H9 (cell line): ENCODE results near the gene IGDCC3. TPM values are rescaled to one million over a fixed set of nuclear protein-coding genes. Genes with fewer than 3 reads are reported as not detected.

Source experiments
- DNase-seq: peaks from one replicate; pipeline ENCODE4 v3.0.0-alpha.2; 2017
- H2AFZ ChIP-seq: one replicate; pipeline ENCODE4 v1.6.1; 2013; ENCODE audit warnings: mild to moderate bottlenecking, low read length, control low read depth, moderate library complexity
- H2AK5ac ChIP-seq: 2 replicates; pipeline ENCODE4 v1.6.1; 2013; ENCODE audit warnings: low read length, control low read depth, mixed read lengths; ENCODE audit not compliant: insufficient read length
- H2BK120ac ChIP-seq: one replicate; pipeline ENCODE4 v1.6.1; 2013; ENCODE audit warnings: low read depth, mild to moderate bottlenecking, low read length, control low read depth, inconsistent platforms; ENCODE audit not compliant: poor library complexity, severe bottlenecking
- H2BK12ac ChIP-seq: 2 replicates; pipeline ENCODE4 v1.6.1; 2013; ENCODE audit warnings: low read length, control low read depth, mixed read lengths, low read depth; ENCODE audit not compliant: insufficient read length
- H2BK15ac ChIP-seq: 2 replicates; pipeline ENCODE4 v1.6.1; 2013; ENCODE audit warnings: low read depth, low read length, control low read depth
- H2BK20ac ChIP-seq: one replicate; pipeline ENCODE4 v1.6.1; 2013; ENCODE audit warnings: low read depth, mild to moderate bottlenecking, low read length, control low read depth, inconsistent platforms; ENCODE audit not compliant: poor library complexity, severe bottlenecking
- H2BK5ac ChIP-seq: 2 replicates; pipeline ENCODE4 v1.6.1; 2013; ENCODE audit warnings: low read length, control low read depth, mixed read lengths; ENCODE audit not compliant: insufficient read length
- H3K14ac ChIP-seq: 2 replicates; pipeline ENCODE4 v1.6.1; 2013; ENCODE audit warnings: low read length, control low read depth; ENCODE audit not compliant: insufficient read depth
- H3K18ac ChIP-seq: 2 replicates; pipeline ENCODE4 v1.6.1; 2013; ENCODE audit warnings: low read depth, mild to moderate bottlenecking, mixed read lengths, low read length, control low read depth; ENCODE audit not compliant: insufficient read length
- H3K23ac ChIP-seq: 2 replicates; pipeline ENCODE4 v1.6.1; 2013; ENCODE audit warnings: low read length, control low read depth, mixed read lengths, low read depth; ENCODE audit not compliant: insufficient read length
- H3K23me2 ChIP-seq: 2 replicates; pipeline ENCODE4 v1.6.1; 2013; ENCODE audit warnings: low read depth, mild to moderate bottlenecking, mixed read lengths, low read length, control low read depth; ENCODE audit not compliant: insufficient read length, poor library complexity, severe bottlenecking
- H3K27ac ChIP-seq: 2 replicates; pipeline ENCODE4 v1.5.1; 2013; ENCODE audit warnings: low read length, control low read depth, mixed read lengths, low read depth; ENCODE audit not compliant: insufficient read length
- H3K27me3 ChIP-seq: 2 replicates; pipeline ENCODE4 v1.6.1; 2013; ENCODE audit warnings: low read length, control low read depth, inconsistent platforms; ENCODE audit not compliant: insufficient read depth
- H3K4ac ChIP-seq: 2 replicates; pipeline ENCODE4 v1.6.1; 2013; ENCODE audit warnings: low read depth, mild to moderate bottlenecking, control low read depth, inconsistent platforms, low read length, moderate library complexity
- H3K4me1 ChIP-seq: 2 replicates; pipeline ENCODE4 v1.6.1; 2013; ENCODE audit warnings: low read length, control low read depth, inconsistent platforms; ENCODE audit not compliant: insufficient read depth
- H3K4me2 ChIP-seq: 2 replicates; pipeline ENCODE4 v1.6.1; 2013; ENCODE audit warnings: low read length, control low read depth, mixed read lengths; ENCODE audit not compliant: insufficient read length, insufficient read depth
- H3K56ac ChIP-seq: 2 replicates; pipeline ENCODE4 v1.6.1; 2013; ENCODE audit warnings: low read depth, mild to moderate bottlenecking, mixed read lengths, low read length, control low read depth; ENCODE audit not compliant: insufficient read length
- H3K79me1 ChIP-seq: 2 replicates; pipeline ENCODE4 v1.6.1; 2013; ENCODE audit warnings: low read depth, mild to moderate bottlenecking, moderate library complexity, low read length, control low read depth, inconsistent platforms; ENCODE audit not compliant: insufficient read depth, poor library complexity, severe bottlenecking
- H3K79me2 ChIP-seq: 2 replicates; pipeline ENCODE4 v1.6.1; 2013; ENCODE audit warnings: low read length, control low read depth, inconsistent platforms; ENCODE audit not compliant: insufficient read depth
- H3K9ac ChIP-seq: 2 replicates; pipeline ENCODE4 v1.6.1; 2013; ENCODE audit warnings: low read length, control low read depth, mixed read lengths; ENCODE audit not compliant: insufficient read length; ENCODE audit errors: extremely low read depth
- H3K9me3 ChIP-seq: one replicate; pipeline ENCODE4 v1.6.1; 2013; ENCODE audit warnings: low read depth, low read length, inconsistent platforms; ENCODE audit not compliant: control insufficient read depth
- H3T11ph ChIP-seq: one replicate; pipeline ENCODE4 v1.6.1; 2013; ENCODE audit warnings: mild to moderate bottlenecking, low read length, control low read depth, inconsistent platforms
- H4K20me1 ChIP-seq: one replicate; pipeline ENCODE4 v1.6.1; 2013; ENCODE audit not compliant: control insufficient read depth, insufficient read length, insufficient read depth
- H4K5ac ChIP-seq: 2 replicates; pipeline ENCODE4 v1.6.1; 2013; ENCODE audit warnings: low read depth, mild to moderate bottlenecking, mixed read lengths, low read length, control low read depth; ENCODE audit not compliant: insufficient read length
- H4K8ac ChIP-seq: replicated peaks from 2 replicates; pipeline ENCODE4 v1.6.1; 2013; ENCODE audit warnings: low read length, control low read depth, mixed read lengths, low read depth; ENCODE audit not compliant: insufficient read length
- H4K91ac ChIP-seq: 2 replicates; pipeline ENCODE4 v1.6.1; 2013; ENCODE audit warnings: low read depth, mild to moderate bottlenecking, moderate library complexity, mixed read lengths, low read length, control low read depth; ENCODE audit not compliant: insufficient read length
- H3K27ac Mint-ChIP-seq, 3 experiments: 2 replicates in 2 of 3; 3 replicates in 1 of 3; pipeline ENCODE4 v1.8.0; 2020 to 2021; ENCODE audit warnings: mixed read lengths in 3 of 3, mild to moderate bottlenecking in 1 of 3, moderate library complexity in 1 of 3
- H3K27me3 Mint-ChIP-seq: 2 replicates; pipeline ENCODE4 v1.8.0; 2021; ENCODE audit warnings: low read depth, mild to moderate bottlenecking, moderate library complexity, mixed read lengths
- H3K36me3 Mint-ChIP-seq, 3 experiments: 2 replicates in 2 of 3; 3 replicates in 1 of 3; pipeline ENCODE4 v1.8.0; 2020 to 2021; ENCODE audit warnings: low read depth in 3 of 3, mixed read lengths in 3 of 3; ENCODE audit not compliant: insufficient read depth in 1 of 3
- H3K4me1 Mint-ChIP-seq, 2 experiments: 2 replicates each; pipeline ENCODE4 v1.8.0; 2020; ENCODE audit warnings: mixed read lengths in 2 of 2
- H3K4me3 Mint-ChIP-seq, 2 experiments: 2 replicates in 1 of 2; 3 replicates in 1 of 2; pipeline ENCODE4 v1.8.0; 2020 to 2021; ENCODE audit warnings: mild to moderate bottlenecking in 2 of 2, mixed read lengths in 2 of 2, moderate library complexity in 1 of 2
- H3K9me3 Mint-ChIP-seq, 2 experiments: 2 replicates in 1 of 2; 3 replicates in 1 of 2; pipeline ENCODE4 v1.8.0; 2020; ENCODE audit warnings: mild to moderate bottlenecking in 2 of 2, mixed read lengths in 2 of 2, moderate library complexity in 1 of 2
- CTCF ChIP-seq: fragments of 200-600 bp; sonication (generic); conservative IDR thresholded peaks from 3 replicates; pipeline ENCODE4 v1.8.0; 2021; ENCODE audit warnings: antibody characterized with exemption, mild to moderate bottlenecking
- whole genome bisulfite sequencing: extraction: QIAGEN DNeasy Blood & Tissue Kit; methylation state at CpG from one replicate; pipeline ENCODE4 v1.1.7; 2013; ENCODE audit warnings: missing lambda C conversion rate, low lambda C conversion rate, mixed read lengths; ENCODE audit not compliant: insufficient read length; ENCODE audit errors: extremely low coverage; 5-methylcytosine and 5-hydroxymethylcytosine counted together
- total RNA-seq: library from RNA; stranded (reverse); gene quantifications from 2 replicates; pipeline ENCODE4 v1.2.1, GENCODE V29; 2021

Gene IGDCC3
- total RNA-seq, 1 experiment from 2014 or later: 18.9 TPM

DNA sequence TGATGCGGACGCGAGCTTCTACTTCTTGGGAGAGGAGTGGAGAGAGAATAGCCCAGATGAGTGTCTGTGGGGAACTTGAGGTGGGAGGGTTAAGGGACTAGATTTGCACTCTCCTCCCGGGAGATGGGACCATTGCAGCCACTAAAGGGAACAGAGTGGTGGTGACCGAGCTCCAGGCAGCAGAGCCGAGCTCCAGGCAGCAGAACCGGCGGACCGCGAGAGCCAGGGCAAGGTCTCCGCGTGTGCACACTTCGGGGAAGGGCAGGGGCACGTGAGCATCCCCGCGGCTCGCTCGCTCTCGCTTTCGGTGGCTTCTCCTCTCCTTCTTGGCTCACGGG lies 1.1 kb downstream of the IGDCC3 start:
- Histone ChIP-seq H2AFZ (no peak overlapping the region), H4K91ac (no peak overlapping the region), H4K8ac (no peak overlapping the region), H3K4ac (no peak overlapping the region), H3K9me3 (no peaks in the 10 kb centered on the region), H3T11ph (no peak overlapping the region), H2BK120ac (no peak overlapping the region), H2AK5ac (no peak overlapping the region), H3K9ac (no peak overlapping the region), H3K79me1 (no peaks in the 10 kb centered on the region), H4K20me1 (no peaks in the 10 kb centered on the region), H4K5ac (no peak overlapping the region), H3K23ac (no peak overlapping the region), H3K27me3 (no peaks in the 10 kb centered on the region; the same call in 1 of the 2 replicates), H3K27ac (no peak overlapping the region), H2BK15ac (no peak overlapping the region), H2BK12ac (no peak overlapping the region), H2BK20ac (no peak overlapping the region), H3K79me2 (no peaks in the 10 kb centered on the region; the same call in 1 of the 2 replicates), H3K14ac (no peak overlapping the region; the same call in 1 of the 2 replicates), H3K23me2 (peaks cover 8% of the 10 kb centered on the region), H3K56ac (no peak overlapping the region), H3K4me1 (peaks cover 4% of the 10 kb centered on the region; the same call in 1 of the 2 replicates), H2BK5ac (no peak overlapping the region), H3K18ac (no peak overlapping the region), H3K4me2 (peak overlapping the region; percentile 88)
- peaks cover 19 to 27% (median 24%) of the 10 kb centered on the region in 3 experiments; a peak in 6 of 7 replicates for H3K36me3 Mint-ChIP-seq
- peak overlapping the region in 1 of 3 experiments; percentile 19; a peak in 1 of 7 replicates for H3K27ac Mint-ChIP-seq
- H3K27me3 Mint-ChIP-seq: peaks cover 42% of the 10 kb centered on the region
- no peak for TF ChIP-seq CTCF
- H3K4me3 Mint-ChIP-seq: peak overlapping the region; percentile 76 to 94
- WGBS: no CpG with 5 or more reads among the region's 21 CpGs
- H3K4me1 Mint-ChIP-seq: peaks cover 32 to 42% of the 10 kb centered on the region in 2 experiments
- H3K9me3 Mint-ChIP-seq: no peaks in the 10 kb centered on the region
- peak; percentile 52 for DNase-seq
